ENCODE data around the gene COG5. TPM values are rescaled to one million over a fixed set of nuclear protein-coding genes. Genes with fewer than 3 reads are reported as not detected.
"Not testable (repeated sequence)": the region's sequence is repeated elsewhere in the genome, so short reads cannot be mapped to it uniquely, and the experiment has no call there.

Gene COG5
- total RNA-seq, 1 experiment from 2014 or later = 58.0 TPM

DNA sequence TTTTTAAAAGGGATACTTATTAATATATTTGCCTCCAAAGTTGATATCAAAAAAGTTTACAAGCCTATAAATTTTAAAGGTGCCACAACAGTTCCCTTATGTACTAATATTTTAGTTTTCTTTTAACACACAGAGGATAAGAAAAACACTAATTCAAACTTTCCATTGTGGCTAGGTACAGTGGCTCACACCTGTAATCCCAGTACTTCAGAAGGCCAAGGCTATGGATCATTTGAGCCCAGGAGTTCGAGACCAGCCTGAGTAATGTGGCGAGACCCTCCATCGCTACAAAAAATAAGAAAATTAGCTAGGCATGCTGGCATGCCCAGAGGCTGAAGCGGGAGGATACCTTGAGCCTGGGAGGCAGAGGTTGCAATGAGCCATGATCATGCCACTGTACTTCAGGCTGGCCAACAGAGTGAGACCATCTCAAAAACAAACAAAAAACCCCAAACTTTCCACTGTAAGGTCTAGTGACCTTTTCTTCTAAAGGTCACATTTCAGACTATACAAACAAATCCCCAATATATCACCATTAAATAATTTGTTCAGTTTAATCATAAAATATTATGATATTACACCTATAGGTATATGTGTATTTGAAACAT is 287.4 kb downstream of the COG5 start:
- DNase-seq (ENCODE audit: low spot score) = no peak

- no peak for DNase-seq (ENCODE audit: low spot score)
Measured at GRCh38 chr7:107274506-107274905, 289.2 kb downstream of the COG5 start.

DNA sequence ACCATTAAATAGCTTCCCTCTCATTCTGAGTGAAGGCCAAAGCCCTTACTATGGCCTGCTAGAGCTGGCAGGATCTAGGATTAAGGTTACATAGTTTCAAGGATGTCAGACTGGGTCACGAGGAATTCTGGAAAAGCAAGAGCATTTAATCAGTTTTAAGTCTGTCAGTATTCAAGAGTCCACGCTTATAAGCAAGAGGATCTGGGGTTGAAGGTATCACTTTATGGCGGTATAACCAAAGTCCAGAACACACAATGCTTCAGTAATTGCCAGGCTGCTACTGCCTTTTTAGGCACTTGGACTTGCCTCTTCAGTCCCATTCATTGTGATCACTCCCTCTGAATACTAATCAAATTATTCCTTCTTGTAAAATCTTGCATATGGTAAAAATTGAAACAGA is 293.9 kb downstream of the COG5 start:
- no peak for DNase-seq (ENCODE audit: low spot score)

GRCh38 chr7:107268594-107268993 is 295.1 kb downstream of the COG5 start:
- DNase-seq (ENCODE audit: low spot score) = no peak

DNA sequence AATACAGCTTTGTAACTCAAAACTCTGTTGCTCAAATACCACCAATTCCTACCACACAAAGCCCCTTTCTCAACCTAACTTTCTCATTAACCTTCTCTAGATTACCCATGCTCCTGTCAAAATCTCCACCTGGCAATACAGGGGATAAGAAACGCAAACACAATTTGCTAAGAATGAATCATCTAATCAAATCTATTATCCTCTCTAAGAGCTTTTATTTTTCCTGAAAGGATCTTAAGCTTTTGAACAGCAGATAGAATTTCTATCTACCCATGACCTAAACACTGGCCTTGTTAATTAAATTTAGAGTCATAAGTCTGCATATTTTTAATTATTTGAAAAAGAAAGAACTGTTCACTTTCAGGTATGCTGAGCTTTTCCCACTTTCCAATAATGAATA is 296.6 kb downstream of the COG5 start:
- no peak for DNase-seq (ENCODE audit: low spot score)

GRCh38 chr7:107264723-107265122 is 299.0 kb downstream of the COG5 start:
- no peak for DNase-seq (ENCODE audit: low spot score)

GRCh38 chr7:107262857-107263256 is 300.9 kb downstream of the COG5 start:
- no peak for DNase-seq (ENCODE audit: low spot score)

DNA sequence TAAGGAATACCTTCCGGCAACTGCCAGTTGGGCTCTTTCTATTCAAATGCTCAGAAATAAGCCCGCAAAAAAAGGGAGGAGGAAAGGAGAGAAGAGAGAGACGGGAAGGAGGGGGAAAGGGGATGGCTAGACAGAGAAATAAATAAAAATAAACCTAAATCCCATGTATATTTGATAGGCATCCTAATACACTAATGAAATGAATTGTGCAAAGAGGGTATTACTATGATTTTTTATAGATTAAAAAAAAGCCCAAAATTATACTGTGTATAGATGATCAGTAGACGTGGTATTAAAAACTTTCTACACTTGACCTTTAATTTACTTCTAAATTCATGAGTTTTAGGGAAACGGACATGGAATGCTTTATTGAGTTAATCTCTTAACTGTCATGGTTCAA is 305.0 kb downstream of the COG5 start:
- no peak for DNase-seq (ENCODE audit: low spot score)

- DNase-seq (ENCODE audit: low spot score) = no peak
Measured at GRCh38 chr7:107255602-107256001, 308.1 kb downstream of the COG5 start.

- no peak for DNase-seq (ENCODE audit: low spot score)
Measured at GRCh38 chr7:107254398-107254985, 309.2 kb downstream of the COG5 start.

- DNase-seq (ENCODE audit: low spot score) = no peak
Measured at GRCh38 chr7:107253599-107253998, 310.1 kb downstream of the COG5 start.

GRCh38 chr7:107251963-107252362 is 311.8 kb downstream of the COG5 start:
- DNase-seq (ENCODE audit: low spot score) = no peak

DNA sequence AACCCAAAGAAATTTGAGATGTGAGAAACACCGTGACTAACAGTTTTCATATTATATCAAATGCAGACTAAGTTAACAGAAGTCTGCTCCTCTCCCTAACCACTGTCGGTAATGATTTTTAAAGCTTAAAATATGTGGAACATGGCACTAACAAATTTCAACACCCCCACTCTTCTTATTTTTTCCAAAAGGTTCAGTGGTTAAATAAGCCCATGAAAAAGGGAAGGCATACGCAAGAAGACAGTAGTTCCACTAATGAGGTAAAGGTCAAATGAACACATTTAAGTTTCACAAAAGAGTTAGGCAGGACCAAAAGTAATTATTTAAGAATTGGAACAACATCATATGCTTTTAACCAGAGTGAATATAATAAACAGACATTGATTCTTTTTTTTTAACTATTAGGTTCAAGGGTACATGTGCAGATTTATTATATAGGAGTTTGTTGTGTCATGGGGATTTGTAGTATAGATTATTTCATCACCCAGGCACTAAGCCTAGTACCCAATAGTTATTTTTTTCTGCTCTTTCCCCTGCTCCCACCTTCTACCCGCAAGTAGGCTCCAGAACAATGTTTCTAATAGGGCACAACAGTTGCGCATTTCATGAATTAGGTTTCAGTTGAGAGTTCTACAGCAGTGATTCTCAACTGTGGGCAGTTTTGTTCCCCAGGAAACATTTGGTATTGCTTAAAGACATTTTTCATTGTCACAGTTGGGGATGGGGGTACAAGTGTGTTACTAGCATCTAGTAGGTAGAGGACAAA is 315.0 kb downstream of the COG5 start:
- no peak for DNase-seq (ENCODE audit: low spot score)

GRCh38 chr7:107246836-107247235 is 316.9 kb downstream of the COG5 start:
- DNase-seq (ENCODE audit: low spot score) = not testable (repeated sequence)

DNA sequence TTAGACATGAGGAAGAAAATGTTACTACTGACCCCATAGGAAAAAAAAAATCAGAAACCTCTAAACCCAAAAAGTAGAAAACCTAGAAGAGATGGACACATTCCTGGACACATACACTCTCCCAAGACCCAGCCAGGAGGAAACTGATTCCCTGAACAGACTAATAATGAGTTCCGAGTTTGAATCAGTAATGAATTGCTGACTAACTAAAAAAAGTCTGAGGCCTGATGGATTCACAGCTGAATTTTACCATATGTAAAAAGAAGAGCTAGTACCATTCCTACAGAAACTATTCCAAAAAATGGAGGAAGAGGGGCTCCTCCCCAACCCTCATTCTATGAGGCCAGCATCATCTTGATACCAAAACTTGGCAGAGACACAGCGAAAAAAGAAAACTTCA is 319.1 kb downstream of the COG5 start:
- DNase-seq (ENCODE audit: low spot score) = no peak

GRCh38 chr7:107242267-107242666 is 321.5 kb downstream of the COG5 start:
- DNase-seq (ENCODE audit: low spot score) = no peak

GRCh38 chr7:107237451-107237850 is 326.3 kb downstream of the COG5 start:
- no peak for DNase-seq (ENCODE audit: low spot score)

- no peak for DNase-seq (ENCODE audit: low spot score)
Measured at GRCh38 chr7:107236862-107237261, 326.9 kb downstream of the COG5 start.

DNA sequence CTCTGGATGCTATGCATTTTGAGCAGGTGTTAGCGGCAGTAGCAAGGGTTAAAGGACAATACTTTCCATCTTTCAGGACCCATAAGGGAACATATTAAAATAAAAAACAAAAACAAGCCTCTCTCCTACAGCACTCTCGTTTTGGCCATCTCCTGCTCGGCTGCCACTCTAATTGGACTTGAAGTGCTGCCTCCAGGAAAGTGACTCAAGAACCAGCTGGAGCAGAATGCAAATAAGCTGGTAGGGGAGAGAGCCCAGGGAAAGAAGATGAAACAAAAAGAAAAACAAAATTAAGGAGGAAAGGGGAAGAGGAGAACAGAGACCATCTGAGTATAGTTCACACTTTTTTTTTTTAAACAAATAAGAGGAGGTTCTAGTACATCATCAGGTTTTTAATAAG is 329.3 kb downstream of the COG5 start:
- DNase-seq (ENCODE audit: low spot score) = no peak

DNA sequence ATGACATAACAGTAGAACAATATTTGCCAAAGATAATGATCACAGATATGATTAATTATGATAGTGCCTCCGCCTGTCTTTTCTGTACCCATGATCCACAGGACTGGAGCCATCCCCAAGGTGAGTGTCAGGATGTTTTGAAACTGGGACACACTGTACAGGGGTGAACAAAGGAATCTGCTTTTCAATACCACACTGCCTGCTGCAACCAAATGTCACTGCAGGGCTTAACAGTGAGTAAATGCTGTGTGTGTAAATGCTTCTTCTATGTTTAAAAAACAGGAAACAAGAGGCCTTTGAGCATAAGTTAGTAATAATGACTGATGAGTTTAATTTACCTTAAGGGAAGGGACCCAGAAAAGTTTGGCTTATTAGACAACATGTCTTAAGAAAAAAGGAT is 329.7 kb downstream of the COG5 start:
- no peak for DNase-seq (ENCODE audit: low spot score)

DNA sequence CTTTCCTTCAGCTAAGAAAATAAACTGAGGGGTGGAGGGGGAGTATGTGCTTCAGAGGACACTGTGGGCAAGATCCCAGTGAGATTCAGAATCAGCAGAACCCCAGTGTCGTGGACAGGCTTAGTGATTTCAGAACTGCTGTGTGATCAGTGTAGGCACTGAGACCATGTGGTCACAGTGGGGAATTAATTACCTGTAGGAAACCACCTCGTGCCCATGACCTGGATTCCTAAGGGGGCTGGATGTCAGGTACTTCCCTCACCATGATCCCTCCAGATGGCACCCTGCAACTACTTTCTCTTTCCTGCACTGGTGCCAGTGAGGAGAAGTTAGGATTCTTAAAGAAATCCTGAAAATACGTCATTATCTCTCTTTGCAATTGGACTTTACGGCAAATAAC is 330.5 kb downstream of the COG5 start:
- no peak for DNase-seq (ENCODE audit: low spot score)

GRCh38 chr7:107232568-107233090 is 331.1 kb downstream of the COG5 start:
- DNase-seq (ENCODE audit: low spot score) = no peak

DNA sequence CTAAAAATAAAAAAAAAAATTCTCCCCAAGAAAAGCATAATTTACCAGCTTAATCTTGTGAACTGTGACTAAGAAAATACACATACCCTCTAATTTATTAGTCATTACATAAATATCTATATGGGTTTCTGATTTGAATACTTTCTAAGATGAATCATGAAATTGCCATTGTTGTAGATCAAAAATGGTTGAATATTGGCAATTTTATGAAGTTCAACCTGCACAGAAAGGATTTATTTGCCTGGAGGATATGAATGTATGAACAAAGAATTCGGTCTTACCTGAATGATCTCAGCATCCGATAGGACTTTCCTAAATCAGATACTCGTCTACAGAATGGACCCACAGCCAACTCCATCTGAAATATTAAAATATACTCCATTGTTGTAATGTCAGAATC is 333.4 kb downstream of the COG5 start:
- DNase-seq (ENCODE audit: low spot score) = no peak
